ENCODE data around the gene COL18A1.
"Not testable (repeated sequence)": the region's sequence is repeated elsewhere in the genome, so short reads cannot be mapped to it uniquely, and the experiment has no call there.

COL18A1 gene

GRCh38 chr21:45364468-45365185 is 40.3 kb upstream of the COL18A1 start:
- no peak overlapping the region for H3K4me3 ChIP-seq (ENCODE audit: low read depth, low read length)
- TF ChIP-seq CTCF (IDR thresholded peaks at IDR 0.05; ENCODE audit: borderline replicate concordance, insufficient read depth, low read depth, low read length): no peak

- no peak for TF ChIP-seq CTCF (IDR thresholded peaks at IDR 0.05; ENCODE audit: borderline replicate concordance, insufficient read depth, low read depth, low read length)
- no peak overlapping the region for H3K4me3 ChIP-seq (ENCODE audit: low read depth, low read length)
These were observed 39.8 kb upstream of the COL18A1 start for GRCh38 chr21:45365186-45365607.

- no peak for TF ChIP-seq CTCF (IDR thresholded peaks at IDR 0.05; ENCODE audit: borderline replicate concordance, insufficient read depth, low read depth, low read length)
- no peak overlapping the region for H3K4me3 ChIP-seq (ENCODE audit: low read depth, low read length)
These were observed 39.2 kb upstream of the COL18A1 start for GRCh38 chr21:45365608-45366241.

- no peak for TF ChIP-seq CTCF (IDR thresholded peaks at IDR 0.05; ENCODE audit: borderline replicate concordance, insufficient read depth, low read depth, low read length)
- H3K4me3 ChIP-seq (ENCODE audit: low read depth, low read length): no peak overlapping the region
These were observed 38.5 kb upstream of the COL18A1 start for GRCh38 chr21:45366476-45366875.

- TF ChIP-seq CTCF (IDR thresholded peaks at IDR 0.05; ENCODE audit: borderline replicate concordance, insufficient read depth, low read depth, low read length): no peak
- H3K4me3 ChIP-seq (ENCODE audit: low read depth, low read length): no peak overlapping the region
These were observed 38.0 kb upstream of the COL18A1 start for GRCh38 chr21:45366931-45367401.

GRCh38 chr21:45367402-45368351 is 37.3 kb upstream of the COL18A1 start:
- H3K4me3 ChIP-seq (ENCODE audit: low read depth, low read length): no peak overlapping the region
- TF ChIP-seq CTCF (IDR thresholded peaks at IDR 0.05; ENCODE audit: borderline replicate concordance, insufficient read depth, low read depth, low read length): no peak

GRCh38 chr21:45369018-45369417 is 35.9 kb upstream of the COL18A1 start:
- not testable (repeated sequence) for H3K4me3 ChIP-seq (ENCODE audit: low read depth, low read length)
